GM19463 (cell line): ENCODE results near the gene ZC3H7A.

Experiments used
- ATAC-seq: cut with Tn5 transposase; IDR thresholded peaks from one replicate; pipeline ENCODE4 v1.9.1; 2021; ENCODE audit warnings: mild to moderate bottlenecking, moderate library complexity; ENCODE audit not compliant: unreplicated experiment

ZC3H7A gene

DNA sequence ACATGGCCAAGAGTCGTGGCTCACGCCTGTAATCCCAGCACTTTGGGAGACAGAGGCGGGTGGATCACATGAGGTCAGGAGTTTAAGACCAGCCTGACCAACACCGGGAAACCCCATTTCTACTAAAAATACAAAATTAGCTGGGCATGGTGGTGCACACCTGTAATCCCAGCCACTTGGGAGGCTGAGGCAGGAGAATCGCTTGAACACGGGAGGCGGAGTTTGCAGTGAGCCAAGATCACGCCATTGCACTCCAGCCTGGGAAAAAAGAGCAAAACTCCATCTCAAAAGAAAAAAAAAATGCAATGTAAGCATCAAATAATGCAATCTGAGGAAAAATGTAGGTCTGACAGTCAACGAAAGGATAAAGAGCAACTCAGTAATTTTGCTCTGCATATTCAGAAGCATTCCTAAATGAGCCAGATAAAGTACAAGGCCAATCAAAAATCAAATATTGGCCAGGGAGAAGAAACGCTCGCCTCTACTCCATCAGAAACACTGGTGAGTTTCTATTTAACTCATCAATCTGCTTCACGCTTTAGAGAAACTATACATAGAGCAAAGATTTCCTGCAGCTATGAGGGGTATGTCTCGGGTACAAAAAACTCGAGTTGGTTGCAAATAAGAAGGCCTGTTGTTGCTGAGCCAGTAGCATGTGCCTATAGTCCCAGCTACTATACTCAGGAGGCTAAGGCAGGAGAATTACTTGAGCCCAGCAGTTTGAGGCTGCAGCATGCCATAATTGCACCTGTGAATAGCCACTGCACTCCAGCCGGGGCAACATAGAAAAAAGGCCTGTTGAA is 58.1 kb downstream of the ZC3H7A start:
- no peak for ATAC-seq

DNA sequence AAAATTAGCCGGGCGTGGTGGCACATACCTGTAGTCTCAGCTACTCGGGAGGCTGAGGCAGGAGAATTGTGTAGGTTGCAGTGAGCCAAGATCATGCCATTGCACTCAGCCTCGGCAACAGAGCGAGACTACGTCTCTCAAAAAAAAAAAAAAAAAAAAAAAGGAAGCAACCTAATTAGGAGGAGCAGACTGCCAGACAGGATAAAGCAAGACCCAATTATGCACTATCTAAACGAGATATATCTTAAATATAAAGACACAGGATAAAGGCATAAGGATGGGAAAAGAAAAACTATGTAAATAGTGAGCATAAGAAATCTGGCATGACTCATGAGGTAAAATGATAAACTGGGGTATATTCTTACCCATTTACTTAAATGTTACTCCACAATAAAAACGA is 59.3 kb downstream of the ZC3H7A start:
- ATAC-seq: no peak

DNA sequence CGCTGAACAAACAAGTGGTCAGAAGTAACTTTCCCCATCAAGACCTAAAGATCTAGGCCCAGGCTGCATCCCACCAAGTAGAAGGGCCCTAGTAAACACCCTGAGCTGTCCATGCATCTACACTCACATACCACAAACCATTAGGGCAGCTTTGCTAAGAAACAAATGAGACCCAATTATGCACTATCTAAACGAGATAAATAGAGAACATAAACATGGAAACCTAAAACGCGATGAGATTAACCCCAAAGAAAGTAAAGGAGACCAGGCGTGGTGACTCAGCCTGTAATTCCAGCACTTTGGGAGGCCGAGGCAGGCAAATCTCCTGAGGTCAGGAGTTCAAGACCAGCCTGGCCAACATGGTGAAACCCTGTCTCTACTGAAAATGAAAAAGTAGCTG is 60.2 kb downstream of the ZC3H7A start:
- no peak for ATAC-seq

DNA sequence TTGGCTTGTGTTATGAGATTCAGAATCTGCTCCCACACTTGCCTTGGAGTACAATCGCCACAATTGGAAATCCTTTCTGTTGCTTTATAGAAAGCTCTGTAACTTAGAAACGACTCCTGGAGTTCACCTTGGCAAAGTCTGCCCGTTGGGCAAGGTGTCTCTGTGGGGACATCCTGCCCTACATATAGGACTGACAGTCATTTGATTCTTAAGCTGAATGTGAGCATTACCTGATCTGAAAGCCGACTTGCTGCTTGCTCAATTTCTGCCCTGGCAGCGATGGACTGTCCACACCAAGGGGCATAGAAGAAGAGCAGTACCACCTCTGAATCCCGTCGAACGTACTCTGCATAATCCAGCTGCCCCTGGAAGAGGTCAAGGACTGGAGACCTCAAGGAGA is 61.3 kb downstream of the ZC3H7A start:
- ATAC-seq: no peak

DNA sequence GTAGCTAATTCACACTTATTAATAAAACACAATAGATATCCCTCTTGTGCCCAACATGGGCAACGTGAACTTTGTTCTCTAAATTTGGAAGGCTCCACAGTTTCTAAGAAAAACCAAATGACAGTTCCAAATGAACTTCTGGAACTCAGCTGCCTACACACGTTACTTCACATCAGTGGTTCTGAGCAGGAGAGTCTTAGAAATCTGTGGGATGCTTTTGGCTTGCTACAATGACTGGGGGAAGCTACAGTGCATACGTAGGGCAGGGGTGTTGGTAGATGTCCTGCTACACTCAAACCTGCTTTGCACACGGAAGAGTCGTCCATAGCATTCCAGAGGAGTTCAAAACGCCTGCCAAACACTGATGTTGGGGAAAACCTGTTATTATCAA is 62.4 kb downstream of the ZC3H7A start:
- ATAC-seq: no peak

DNA sequence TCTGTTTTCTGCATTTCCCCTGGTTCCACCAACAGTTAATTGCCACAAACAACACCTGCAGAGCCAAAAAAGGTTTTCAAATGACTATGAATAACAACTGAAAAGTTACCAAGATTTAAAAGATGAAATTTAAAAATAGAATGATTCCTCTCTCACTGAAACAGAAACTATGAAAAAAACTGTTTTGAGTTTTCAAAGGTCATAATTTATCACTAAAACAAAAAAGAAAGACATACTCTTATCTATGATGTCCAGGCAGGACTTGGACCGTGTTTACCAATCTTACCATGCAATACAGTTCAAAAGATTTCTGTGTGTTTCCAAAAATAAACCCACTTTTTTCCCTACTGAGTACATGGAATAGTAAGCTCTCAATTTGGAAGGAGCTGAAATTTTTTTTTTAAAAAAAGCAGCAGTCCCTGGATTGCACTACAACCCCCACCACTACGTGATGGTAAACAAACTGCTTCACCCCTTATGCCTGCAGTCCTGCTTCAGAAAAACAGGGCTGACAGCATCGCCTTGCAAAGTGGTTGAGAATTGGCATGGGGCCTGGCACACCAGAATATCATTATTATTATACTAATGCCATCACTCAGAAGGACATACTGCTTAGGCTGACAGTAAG is 62.9 kb downstream of the ZC3H7A start:
- no peak for ATAC-seq

DNA sequence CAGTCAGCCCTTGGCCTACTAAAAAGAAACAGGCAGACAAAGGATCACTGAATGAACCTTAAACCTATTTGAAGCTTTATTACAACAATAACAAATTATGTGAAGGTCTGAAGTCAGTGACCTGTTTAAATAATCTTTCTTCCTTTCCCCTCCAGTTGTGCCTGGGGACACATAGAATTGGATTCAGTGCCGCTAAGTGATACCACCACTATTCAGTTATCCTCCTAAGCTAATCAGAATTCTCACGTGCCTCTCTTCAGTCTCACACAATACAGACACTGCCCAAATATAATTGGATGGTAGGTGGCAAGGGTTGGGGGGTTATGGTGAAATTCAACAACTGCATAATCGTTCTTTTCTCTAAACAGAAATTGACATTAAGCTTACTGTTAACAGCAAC is 65.8 kb downstream of the ZC3H7A start:
- ATAC-seq: no peak

DNA sequence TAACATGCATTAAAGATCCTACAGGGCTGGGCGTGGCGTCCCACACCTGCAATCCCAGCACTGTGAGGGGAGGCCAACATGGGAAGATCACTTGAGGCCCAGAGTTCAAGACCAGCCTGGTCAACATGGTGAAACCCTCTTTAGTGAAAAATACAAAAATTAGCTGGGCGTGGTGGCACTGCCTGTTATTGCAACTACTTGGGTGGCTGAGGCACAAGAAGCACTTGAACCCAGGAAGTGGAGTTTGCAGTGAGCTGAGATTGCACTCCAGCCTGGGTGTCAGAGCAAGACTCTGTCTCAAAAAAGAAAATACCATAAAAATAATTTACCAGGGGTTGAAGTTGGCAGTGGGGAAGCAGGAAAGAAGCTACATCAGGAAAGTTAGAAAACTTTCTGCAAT is 67.3 kb downstream of the ZC3H7A start:
- ATAC-seq: no peak

DNA sequence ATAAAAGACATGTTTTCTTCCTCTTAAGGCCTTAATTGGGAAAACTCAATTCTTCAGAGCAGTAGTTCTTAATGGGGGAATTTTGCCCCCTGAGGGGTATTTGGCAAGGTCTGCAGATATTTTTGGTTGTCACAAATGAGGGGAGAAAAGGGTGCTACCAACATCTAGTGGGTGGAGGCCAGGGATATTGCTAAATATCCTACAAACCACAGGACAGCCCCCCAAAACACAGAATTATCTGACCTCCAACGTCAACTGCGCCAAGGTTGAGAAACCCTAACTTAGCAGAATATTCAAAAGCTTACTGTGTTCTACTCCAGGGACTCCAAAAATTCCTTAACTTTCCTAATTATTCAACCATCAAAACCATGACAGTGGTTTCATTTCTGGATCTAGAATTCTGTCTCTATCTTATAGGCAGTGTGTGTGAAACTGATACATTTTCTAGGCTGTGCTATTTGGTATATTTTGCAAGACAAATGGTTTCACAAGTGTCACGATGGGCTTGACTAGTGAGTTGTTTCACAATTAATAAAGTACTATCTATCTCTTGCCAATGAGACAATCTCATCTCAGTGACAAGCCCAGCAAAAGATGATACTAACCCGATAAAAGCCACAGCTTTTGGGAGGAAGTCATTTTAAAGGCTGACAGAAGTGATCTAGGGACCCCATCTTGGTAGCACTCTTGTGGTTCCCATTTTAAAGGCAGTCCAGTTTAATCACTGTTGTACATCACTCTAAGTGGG is 69.1 kb downstream of the ZC3H7A start:
- ATAC-seq: no peak

DNA sequence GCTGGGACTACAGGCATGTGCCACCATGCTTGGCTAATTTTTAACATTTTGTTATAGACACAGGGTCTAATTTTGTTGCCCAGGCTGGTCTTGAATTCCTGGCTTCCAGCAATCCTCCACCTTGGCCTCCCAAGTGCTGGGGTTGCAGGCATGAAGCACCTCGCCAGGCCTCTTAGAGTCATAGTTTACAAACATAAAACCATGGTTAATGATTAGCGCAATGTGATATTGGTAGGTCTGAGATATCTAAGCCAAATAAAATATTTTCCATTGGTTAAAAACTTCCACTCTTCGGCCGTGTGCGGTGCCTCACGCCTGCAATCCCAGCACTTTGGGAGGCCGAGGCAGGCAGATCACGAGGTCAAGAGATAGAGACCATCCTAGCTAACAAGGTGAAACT is 71.0 kb downstream of the ZC3H7A start:
- no peak for ATAC-seq

DNA sequence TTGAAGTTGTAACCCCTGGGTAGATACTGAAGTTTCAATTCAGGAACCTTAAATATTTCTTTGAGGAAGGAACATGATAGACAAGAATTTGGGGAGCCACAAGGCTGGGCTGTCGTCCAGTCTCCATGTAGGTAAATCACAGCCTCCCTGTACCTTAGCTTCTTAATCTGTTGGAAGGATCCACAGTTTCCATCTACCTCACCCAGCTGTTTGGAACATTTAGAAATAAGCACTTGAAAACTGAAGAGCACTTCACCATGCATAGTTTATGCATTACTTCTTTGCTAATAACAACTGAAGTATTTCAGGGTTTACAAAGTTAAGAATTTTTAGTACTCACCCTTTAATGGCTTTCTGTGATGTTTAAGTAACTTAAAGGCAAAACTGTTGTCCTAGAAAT is 71.6 kb downstream of the ZC3H7A start:
- ATAC-seq: no peak

DNA sequence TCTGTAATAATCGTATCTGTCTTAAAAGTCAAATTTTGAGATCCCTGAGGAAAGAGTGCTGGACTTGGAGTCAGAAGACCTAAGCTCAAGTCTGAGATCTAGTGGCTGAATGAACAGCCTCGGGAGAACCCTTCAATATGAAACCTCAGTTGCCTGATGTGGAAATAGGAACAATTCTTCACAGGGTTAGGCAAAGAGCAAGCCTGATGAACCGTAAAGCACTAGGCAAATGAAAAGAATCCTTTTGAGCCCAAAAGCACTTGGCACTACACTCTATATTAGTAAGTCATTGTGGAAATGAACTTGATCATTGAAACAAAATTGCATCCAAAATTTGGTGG is 74.6 kb downstream of the ZC3H7A start:
- no peak for ATAC-seq

DNA sequence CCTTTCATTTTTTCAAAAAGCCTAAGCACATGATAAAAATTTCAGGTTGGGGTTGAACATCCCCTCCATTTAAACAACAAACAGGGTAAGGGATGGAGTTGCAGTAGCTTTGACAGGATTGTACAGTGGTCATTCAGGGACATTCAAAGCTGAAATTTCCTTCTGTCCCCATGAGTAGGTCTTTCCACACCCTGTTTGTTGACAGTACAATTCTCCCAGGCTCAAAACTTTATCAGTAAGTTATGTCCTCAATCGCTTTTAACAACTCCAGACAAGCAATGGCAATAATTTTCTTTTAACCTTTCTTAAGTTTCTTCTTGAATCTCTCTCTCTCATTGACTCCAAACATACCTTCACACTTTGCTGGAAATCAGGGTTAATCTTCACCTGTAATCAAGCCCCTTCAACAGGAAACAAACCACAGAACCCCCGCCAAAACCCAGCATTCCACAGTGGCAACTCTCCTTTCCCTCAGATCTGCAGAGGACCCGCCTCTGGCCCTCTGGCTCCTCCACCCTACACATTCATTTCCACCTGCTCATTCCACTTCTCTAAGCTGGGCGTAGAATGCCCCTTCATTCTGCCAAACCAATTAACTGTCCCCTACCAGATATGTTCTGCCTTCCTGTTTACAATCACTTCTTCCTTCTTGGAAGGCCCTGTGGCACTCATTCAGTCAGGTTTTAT is 75.1 kb downstream of the ZC3H7A start:
- ATAC-seq: no peak

DNA sequence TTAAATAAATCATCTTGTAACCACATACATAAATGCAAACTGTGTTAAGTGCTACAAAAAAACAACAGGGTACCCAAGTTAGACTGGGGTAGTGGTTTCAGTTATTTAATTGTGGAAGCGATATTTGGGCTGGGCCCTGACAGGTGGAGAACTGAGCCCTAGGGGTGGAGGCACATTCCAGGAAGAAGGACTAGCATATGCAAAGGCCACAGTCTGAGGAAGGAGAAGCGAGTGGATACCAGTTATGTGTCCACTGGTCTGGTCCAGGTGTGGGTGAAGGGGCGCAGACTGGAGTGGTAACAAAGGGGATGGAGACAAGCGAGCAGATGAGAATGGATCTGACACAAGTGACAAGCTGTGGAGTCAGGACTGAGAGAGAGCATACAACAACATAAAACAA is 77.3 kb downstream of the ZC3H7A start:
- ATAC-seq: no peak

DNA sequence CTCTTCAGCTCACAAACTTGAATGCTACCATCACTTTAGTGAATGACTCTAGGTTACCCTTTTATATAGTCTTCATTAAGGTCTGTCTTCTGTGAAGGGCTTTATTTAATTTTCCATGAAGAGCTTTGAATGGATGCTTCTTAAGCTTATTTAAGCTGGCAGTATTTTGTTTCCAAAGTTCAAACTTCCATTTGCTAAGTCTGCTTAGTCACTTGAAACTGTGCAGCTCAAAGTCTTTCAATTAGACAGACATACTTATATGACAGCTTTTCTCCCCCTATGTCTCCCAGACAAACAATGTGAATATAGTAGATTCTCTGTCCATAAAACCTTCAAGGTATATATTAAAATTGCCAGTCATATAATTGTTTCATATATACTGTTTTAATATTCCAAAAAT is 77.9 kb downstream of the ZC3H7A start:
- no peak for ATAC-seq

DNA sequence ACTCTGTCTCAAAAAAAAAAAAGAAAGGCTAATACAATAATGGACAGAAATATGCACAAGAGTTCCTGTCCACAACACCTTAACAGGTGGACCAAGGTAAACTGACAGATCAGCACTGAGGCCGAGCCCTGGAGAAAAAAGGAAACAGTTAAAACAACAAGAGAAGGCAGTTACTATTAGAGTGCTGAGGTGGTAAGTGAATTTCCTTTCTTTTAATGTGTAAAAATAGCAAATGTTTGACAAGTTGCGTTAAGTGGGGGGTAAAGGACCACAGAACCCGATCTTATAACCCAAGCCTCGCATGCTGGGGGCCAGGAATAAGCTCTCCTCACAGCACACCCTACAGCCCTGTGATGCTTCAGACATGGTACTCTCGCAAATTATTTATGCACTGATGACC is 79.2 kb downstream of the ZC3H7A start:
- ATAC-seq: no peak

DNA sequence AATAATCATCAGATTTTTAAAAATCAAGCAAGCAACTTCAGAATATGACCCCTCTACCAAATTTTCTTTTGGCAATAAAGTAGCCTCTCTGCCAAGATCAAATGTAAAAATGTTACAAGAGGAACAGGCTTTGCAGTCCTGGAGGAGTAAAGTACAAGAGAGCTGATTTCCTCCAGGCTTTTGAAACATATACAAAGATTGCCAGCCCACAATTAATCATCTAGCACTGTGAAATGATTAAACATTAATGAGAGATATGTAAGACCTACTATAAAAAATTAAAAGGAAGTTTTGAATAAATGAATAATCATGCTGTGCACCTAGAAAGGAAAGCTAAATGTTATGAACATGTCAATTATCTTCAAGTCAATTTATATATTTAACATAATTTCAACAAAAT is 80.7 kb downstream of the ZC3H7A start:
- ATAC-seq: no peak

DNA sequence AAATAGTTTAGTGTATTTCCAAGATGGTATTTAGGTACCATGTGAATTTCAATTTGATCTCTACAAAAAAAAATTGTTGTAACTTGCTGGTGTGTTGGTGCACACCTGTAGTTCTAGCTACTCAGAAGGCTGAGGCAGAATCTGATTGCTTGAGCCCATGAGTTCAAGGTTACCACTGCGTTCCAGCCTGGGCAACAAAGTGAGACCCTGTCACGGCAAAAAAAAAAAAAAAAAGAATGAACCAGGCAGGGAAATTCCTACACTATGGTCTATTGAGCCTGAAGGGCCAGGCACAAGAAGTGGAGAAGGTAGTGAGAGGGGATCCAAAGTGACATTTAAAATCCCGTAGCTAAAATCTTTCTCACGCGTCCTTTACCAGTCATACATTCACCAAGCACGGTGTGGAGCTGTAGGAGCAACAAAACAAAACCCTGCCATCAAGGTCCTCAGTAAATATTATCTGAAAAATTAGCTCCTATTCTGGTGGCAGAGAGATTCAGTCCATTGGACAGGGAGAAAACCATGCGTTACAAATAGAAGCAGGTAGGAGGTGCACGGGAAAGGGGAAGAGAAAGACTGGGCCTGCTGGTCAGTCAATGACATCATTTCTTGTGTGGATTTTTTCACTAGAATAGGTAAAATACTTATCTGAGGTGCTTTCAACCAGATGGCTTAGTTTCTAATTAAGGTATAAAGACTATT is 81.7 kb downstream of the ZC3H7A start:
- ATAC-seq: no peak

DNA sequence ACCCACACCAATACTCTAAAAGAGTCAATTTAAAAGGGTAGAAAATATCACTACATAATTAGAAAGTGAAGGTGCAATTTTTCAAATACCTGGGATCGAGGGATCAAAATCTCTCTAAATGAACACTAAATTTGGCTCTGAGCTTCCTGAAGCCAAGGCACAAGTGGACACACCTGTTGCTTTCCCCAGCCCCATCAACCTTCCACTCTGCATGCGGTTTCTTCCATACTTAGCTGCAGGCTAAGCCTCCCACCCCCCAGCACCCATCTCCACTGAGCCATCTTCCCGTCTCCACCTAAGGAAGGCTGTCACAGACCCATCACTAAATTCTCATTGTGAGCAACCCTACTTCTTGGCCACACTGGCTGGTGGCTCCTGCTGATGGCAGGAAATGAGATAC is 84.9 kb downstream of the ZC3H7A start:
- no peak for ATAC-seq

DNA sequence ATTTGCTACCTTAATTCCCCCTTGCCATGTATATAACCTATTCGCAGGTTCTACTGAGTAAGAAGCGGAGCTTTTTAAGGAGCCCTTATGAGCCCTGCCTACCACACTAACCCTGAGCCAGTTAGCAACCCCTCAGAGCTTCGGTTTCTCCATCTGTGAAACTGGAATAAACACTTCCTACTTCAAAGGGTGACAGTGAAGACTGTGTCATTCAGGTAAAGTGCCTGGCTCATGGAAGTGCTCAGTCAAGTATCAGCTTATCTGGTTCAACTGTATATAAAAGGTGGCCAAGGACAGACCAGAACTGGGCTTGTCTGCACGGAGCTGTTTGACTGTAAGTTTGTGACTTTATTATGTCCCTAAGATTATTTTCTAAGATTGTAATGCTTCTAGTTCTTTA is 85.4 kb downstream of the ZC3H7A start:
- no peak for ATAC-seq

DNA sequence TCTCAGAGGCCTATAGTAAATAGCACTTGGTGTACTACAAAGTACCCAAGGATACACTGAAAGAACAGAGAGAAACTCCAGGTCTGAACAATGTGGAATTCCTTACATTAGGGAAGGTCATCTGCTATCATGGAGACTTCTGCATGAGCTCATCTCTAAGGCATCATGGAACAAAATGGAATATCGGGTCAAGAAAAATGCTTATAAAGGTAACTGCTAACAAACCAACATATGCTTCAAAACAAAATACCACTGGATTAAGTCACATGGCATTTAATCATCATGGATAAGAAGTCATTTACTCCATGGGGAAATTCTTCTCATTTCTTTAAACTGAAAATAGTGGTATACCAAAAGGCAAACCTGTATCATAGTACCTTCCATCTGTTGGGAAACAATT is 88.6 kb downstream of the ZC3H7A start:
- ATAC-seq: no peak
